ENCODE data around the gene IGFN1. TPM values are rescaled to one million over a fixed set of nuclear protein-coding genes. Genes with fewer than 3 reads are reported as not detected.

IGFN1 gene
- total RNA-seq, 1 experiment from 2014 or later = 4.3 TPM

- H3F3A ChIP-seq (ENCODE audit: insufficient read depth, low read depth) = no peaks in the 10 kb centered on the region
- no peak overlapping the region for H3K27ac ChIP-seq
- peaks cover 15% of the 10 kb centered on the region; the same call in 1 of the 2 replicates for H3K4me1 ChIP-seq (replicated peaks; ENCODE audit: insufficient read depth)
- CTCF ChIA-PET = interaction anchor here (0.6 to 2.0 kb wide), 4 partner anchors 18 to 88 kb away, joined by 6 to 18 read pairs (median 9); no protein-coding TSS in a partner anchor
- intact Hi-C loops (cut with micrococcal nuclease; ENCODE audit: unreplicated experiment) = no loop called here
- no peaks in the 10 kb centered on the region for H3K9me2 ChIP-seq (ENCODE audit: insufficient read depth)
- H3K79me2 ChIP-seq (ENCODE audit: low read depth) = no peaks in the 10 kb centered on the region
- peak overlapping the region; percentile 75; the same call in 1 of the 2 replicates for H3K4me2 ChIP-seq
- H3K4me3 ChIP-seq = no peak overlapping the region
- H3K36me3 ChIP-seq (ENCODE audit: low read depth) = no peaks in the 10 kb centered on the region
- DNase-seq = no peak
- no peaks in the 10 kb centered on the region for H3K9me3 ChIP-seq (ENCODE audit: insufficient read depth, low read depth)
- no TSS peak for BruUV-seq (replicated peaks)
- H4K20me1 ChIP-seq (ENCODE audit: insufficient read depth) = no peaks in the 10 kb centered on the region
- no peak overlapping the region for H2AFZ ChIP-seq
- POLR2A ChIA-PET (ENCODE audit: unreplicated experiment) = no interaction called here
- TF ChIP-seq EZH2 (IDR thresholded peaks at IDR 0.05; ENCODE audit: low read depth) (no peak), CTCF (conservative IDR thresholded peaks at IDR 0.05) (no peak)
- H3K27me3 ChIP-seq (ENCODE audit: insufficient read depth, low read depth) = no peaks in the 10 kb centered on the region
Observed at GRCh38 chr1:201258763-201259230, 68.2 kb downstream of the IGFN1 start.

- Histone ChIP-seq H3K79me2 (ENCODE audit: low read depth) (no peaks in the 10 kb centered on the region), H3K27me3 (ENCODE audit: insufficient read depth, low read depth) (no peaks in the 10 kb centered on the region), H3K4me2 (peak overlapping the region; percentile 75), H3K27ac (no peak overlapping the region), H3K9me2 (ENCODE audit: insufficient read depth) (no peaks in the 10 kb centered on the region), H2AFZ (peak overlapping the region; percentile 71), H3K4me3 (peak overlapping the region; percentile 42; the same call in 1 of the 2 replicates), H3K9me3 (ENCODE audit: insufficient read depth, low read depth) (no peaks in the 10 kb centered on the region), H3K4me1 (replicated peaks; ENCODE audit: insufficient read depth) (peaks cover 15% of the 10 kb centered on the region; the same call in 1 of the 2 replicates), H3K36me3 (ENCODE audit: low read depth) (no peaks in the 10 kb centered on the region), H3F3A (ENCODE audit: insufficient read depth, low read depth) (no peaks in the 10 kb centered on the region), H4K20me1 (ENCODE audit: insufficient read depth) (no peaks in the 10 kb centered on the region)
- POLR2A ChIA-PET (ENCODE audit: unreplicated experiment) = interaction anchor here (0.6 to 1.1 kb wide), 4 partner anchors 40 to 905 kb away, joined by 4 to 12 read pairs (median 8); no protein-coding TSS in a partner anchor
- intact Hi-C loops (cut with micrococcal nuclease; ENCODE audit: unreplicated experiment) = loop anchor here (2.0 kb wide), 1 partner anchor 49 kb away; no protein-coding TSS in a partner anchor
- CTCF ChIA-PET = interaction anchor here (0.8 to 2.0 kb wide), 5 partner anchors 30 to 87 kb away, joined by 5 to 18 read pairs (median 6); no protein-coding TSS in a partner anchor
- TSS peak; percentile 70 for BruUV-seq (replicated peaks)
- TF ChIP-seq EZH2 (IDR thresholded peaks at IDR 0.05; ENCODE audit: low read depth) (no peak), CTCF (conservative IDR thresholded peaks at IDR 0.05) (no peak; the same call in 1 of the 2 replicates)
- peak in 1 of 2 experiments; percentile 65 for DNase-seq
Observed at GRCh38 chr1:201259476-201260235, 69.0 kb downstream of the IGFN1 start.

GRCh38 chr1:201260236-201260590 lies 69.6 kb downstream of the IGFN1 start:
- Histone ChIP-seq H3K27me3 (ENCODE audit: insufficient read depth, low read depth) (no peaks in the 10 kb centered on the region), H2AFZ (peak overlapping the region; percentile 71; the same call in 1 of the 2 replicates), H4K20me1 (ENCODE audit: insufficient read depth) (no peaks in the 10 kb centered on the region), H3K79me2 (ENCODE audit: low read depth) (no peaks in the 10 kb centered on the region), H3K4me3 (peak overlapping the region; percentile 42; the same call in 1 of the 2 replicates), H3K4me1 (replicated peaks; ENCODE audit: insufficient read depth) (peaks cover 15% of the 10 kb centered on the region; the same call in 1 of the 2 replicates), H3K4me2 (peak overlapping the region; percentile 75), H3K9me3 (ENCODE audit: insufficient read depth, low read depth) (no peaks in the 10 kb centered on the region), H3K9me2 (ENCODE audit: insufficient read depth) (no peaks in the 10 kb centered on the region), H3K36me3 (ENCODE audit: low read depth) (no peaks in the 10 kb centered on the region), H3K27ac (no peak overlapping the region), H3F3A (ENCODE audit: insufficient read depth, low read depth) (no peaks in the 10 kb centered on the region)
- CTCF ChIA-PET = interaction anchor here (0.8 to 2.0 kb wide), 5 partner anchors 40 to 175 kb away, joined by 4 to 18 read pairs (median 6); no protein-coding TSS in a partner anchor
- POLR2A ChIA-PET (ENCODE audit: unreplicated experiment) = interaction anchor here (0.5 to 1.1 kb wide), 4 partner anchors 39 to 906 kb away, joined by 4 to 11 read pairs (median 5); no protein-coding TSS in a partner anchor
- BruUV-seq (replicated peaks) = no TSS peak
- TF ChIP-seq CTCF (conservative IDR thresholded peaks at IDR 0.05) (no peak), EZH2 (IDR thresholded peaks at IDR 0.05; ENCODE audit: low read depth) (no peak)
- intact Hi-C loops (cut with micrococcal nuclease; ENCODE audit: unreplicated experiment) = loop anchor here (2.0 kb wide), 1 partner anchor 49 kb away; no protein-coding TSS in a partner anchor
- no peak for DNase-seq
